Hematopoietic multipotent progenitor cell treated with erythropoietin and hydrocortisone succinate and interleukin-3 and kit ligand, for 4 days (in vitro differentiated cells): ENCODE data around the gene FAM156A.
"Not testable (repeated sequence)": the region's sequence is repeated elsewhere in the genome, so short reads cannot be mapped to it uniquely, and the experiment has no call there.

Experiments
- DNase-seq: peaks from one replicate; pipeline ENCODE4 v3.0.0-alpha.2; 2015

FAM156A gene

GRCh38 chrX:52958113-52958959, at the start of gene FAM156A:
FAM156A (minus strand) TSS chrX:52958518; CDS start chrX:52948588, 9,930 bp downstream.
- DNase-seq: not testable (repeated sequence)

- no peak for DNase-seq
Measured at GRCh38 chrX:53005327-53005726, 47.0 kb upstream of the FAM156A start.

GRCh38 chrX:53004811-53005210, 46.5 kb upstream of the FAM156A start:
- no peak for DNase-seq

- DNase-seq: no peak
Measured at GRCh38 chrX:53004038-53004437, 45.7 kb upstream of the FAM156A start.

- DNase-seq: no peak
Measured at GRCh38 chrX:53003111-53003510, 44.8 kb upstream of the FAM156A start.

- no peak for DNase-seq
Measured at GRCh38 chrX:53001958-53002357, 43.6 kb upstream of the FAM156A start.

- DNase-seq: peak; percentile 11
Measured at GRCh38 chrX:53000447-53001135, 42.3 kb upstream of the FAM156A start.

GRCh38 chrX:52995987-52996331, 37.6 kb upstream of the FAM156A start:
- DNase-seq: no peak

GRCh38 chrX:52995135-52995986, 37.0 kb upstream of the FAM156A start:
- peak; percentile 98 for DNase-seq

GRCh38 chrX:52990848-52991247, 32.5 kb upstream of the FAM156A start:
- DNase-seq: no peak

GRCh38 chrX:52990011-52990631, 31.8 kb upstream of the FAM156A start:
- peak; percentile 77 for DNase-seq

- no peak for DNase-seq
Measured at GRCh38 chrX:52988985-52989917, 30.9 kb upstream of the FAM156A start.

- DNase-seq: no peak
Measured at GRCh38 chrX:52983321-52984000, 25.1 kb upstream of the FAM156A start.

- DNase-seq: no peak
Measured at GRCh38 chrX:52979993-52980392, 21.7 kb upstream of the FAM156A start.

GRCh38 chrX:52979568-52979967, 21.2 kb upstream of the FAM156A start:
- DNase-seq: no peak

- DNase-seq: no peak
Measured at GRCh38 chrX:52977953-52978352, 19.6 kb upstream of the FAM156A start.

- DNase-seq: not testable (repeated sequence)
Measured at GRCh38 chrX:52975576-52975975, 17.3 kb upstream of the FAM156A start.

- DNase-seq: not testable (repeated sequence)
Measured at GRCh38 chrX:52974336-52974992, 16.1 kb upstream of the FAM156A start.

- not testable (repeated sequence) for DNase-seq
Measured at GRCh38 chrX:52967922-52968321, 9.6 kb upstream of the FAM156A start.

GRCh38 chrX:52966993-52967738, 8.8 kb upstream of the FAM156A start:
- DNase-seq: not testable (repeated sequence)
